ENCODE results near the gene IFTAP.
A peak's percentile ranks its signal among the peaks of the same experiment; 100 is the strongest.
"Not testable (repeated sequence)": the region's sequence is repeated elsewhere in the genome, so short reads cannot be mapped to it uniquely, and the experiment has no call there.

IFTAP gene, protein sequence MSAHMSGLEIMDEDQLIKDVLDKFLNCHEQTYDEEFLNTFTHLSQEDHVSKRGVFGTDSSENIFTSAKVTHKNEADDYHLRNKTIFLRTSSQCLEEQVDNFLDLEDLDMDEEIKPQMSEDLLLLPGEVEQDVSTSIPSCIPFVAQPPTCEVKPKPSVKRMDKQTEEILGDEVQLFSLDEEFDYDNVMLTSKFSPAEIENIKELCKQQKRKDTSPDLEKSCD

DNA sequence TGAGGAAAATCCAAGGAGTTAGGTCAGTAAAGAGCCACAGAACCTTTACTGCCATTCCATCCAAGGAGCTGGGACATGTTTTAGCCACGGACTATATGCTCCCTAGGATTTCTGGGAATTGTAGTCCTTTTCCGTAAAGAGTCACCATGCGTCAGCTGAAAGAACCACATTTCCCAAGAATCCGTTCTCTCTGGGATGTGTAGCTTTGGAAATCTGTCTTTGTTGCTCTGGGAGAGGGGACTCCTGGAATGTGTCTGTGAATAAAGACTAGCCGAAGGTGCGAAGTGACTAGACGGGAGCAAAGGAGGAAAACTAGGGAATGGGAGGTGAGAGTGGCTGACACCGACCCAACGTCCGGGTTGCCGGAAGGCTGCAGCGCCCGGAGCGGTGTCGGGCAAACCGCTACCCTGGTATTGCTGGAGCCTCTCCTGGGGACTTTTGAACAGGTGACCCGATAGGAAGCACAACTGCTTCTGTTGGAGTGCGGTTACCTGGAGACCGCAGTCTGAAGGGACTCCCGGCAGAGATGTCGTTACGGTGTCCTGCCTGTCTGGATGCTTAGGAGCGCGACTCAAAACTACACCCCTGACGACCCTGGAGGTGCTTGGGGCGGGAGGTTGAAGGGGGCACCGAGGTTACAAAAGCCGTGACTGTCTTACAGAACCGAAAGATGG lies at the start of gene IFTAP:
Gene IFTAP, plus strand, starts transcription at position 187 of the 674 bp plus-strand sequence. CDS start 15,602 bp downstream, outside the sequence.
- DNase-seq: peak; percentile 68

DNA sequence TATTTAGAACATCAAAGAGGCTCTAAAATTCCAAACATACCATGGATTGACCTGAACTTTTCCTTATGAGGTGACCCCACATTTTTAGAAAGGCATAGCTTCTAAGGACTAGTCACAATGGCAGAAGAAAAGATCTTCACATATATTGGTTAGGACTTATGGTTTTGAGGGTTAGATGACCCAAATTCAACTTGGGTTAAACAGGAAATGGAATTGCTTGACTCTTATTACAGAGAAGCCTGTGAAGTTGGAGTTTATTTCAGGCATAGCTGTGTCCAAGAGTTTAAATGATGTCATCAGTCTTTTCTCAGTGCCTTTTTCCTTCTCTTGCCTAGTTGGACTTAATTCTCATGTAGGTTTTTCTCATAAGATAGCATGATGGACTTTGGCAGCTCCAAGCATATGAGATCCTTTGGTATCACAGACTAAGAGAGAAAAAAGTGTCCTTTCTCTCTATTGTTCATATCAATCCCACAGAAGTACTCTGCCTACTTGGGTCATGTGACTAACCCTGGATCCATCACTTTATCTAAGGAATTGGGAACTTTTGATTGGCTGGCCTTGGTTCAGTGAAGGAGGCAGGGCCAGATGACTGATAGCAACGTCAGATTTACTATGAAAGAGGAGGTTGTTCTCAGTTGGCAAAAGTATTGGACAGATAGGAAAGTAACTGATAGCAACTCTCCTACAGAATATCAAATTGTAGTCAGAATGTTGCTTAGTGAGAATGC lies 43.8 kb upstream of the IFTAP start:
- DNase-seq: no peak

DNA sequence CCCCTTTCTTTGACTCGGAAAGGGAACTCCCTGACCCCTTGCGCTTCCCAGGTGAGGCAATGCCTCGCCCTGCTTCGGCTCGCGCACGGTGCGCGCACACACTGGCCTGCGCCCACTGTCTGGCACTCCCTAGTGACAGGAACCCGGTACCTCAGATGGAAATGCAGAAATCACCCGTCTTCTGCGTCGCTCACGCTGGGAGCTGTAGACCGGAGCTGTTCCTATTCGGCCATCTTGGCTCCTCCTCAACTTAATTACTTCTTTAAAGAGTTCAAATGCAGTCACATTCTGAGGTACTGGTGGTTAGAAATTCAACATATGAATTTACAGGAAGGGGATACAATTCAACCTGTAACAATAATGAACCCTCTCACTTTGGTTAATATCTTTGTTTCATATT lies 36.9 kb upstream of the IFTAP start:
- DNase-seq: not testable (repeated sequence)

DNA sequence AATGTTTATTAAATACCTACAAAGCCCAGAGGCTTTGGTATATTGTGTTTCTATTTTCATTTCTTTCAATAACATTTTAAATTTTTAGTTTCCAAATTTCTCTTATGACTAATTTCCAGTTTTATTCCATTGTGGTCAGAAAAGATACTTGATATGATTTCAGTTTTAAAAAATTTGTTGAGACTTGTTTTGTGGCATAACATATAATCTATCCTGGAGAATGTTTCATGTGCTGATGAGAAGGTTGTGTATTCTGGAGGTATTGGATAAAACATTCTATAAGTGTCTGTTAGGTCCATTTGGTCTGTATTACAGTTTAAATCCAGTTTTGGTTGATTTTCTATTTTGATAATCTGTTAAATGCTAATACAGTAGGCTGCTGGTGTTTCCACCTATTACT lies 36.3 kb upstream of the IFTAP start:
- no peak for DNase-seq

DNA sequence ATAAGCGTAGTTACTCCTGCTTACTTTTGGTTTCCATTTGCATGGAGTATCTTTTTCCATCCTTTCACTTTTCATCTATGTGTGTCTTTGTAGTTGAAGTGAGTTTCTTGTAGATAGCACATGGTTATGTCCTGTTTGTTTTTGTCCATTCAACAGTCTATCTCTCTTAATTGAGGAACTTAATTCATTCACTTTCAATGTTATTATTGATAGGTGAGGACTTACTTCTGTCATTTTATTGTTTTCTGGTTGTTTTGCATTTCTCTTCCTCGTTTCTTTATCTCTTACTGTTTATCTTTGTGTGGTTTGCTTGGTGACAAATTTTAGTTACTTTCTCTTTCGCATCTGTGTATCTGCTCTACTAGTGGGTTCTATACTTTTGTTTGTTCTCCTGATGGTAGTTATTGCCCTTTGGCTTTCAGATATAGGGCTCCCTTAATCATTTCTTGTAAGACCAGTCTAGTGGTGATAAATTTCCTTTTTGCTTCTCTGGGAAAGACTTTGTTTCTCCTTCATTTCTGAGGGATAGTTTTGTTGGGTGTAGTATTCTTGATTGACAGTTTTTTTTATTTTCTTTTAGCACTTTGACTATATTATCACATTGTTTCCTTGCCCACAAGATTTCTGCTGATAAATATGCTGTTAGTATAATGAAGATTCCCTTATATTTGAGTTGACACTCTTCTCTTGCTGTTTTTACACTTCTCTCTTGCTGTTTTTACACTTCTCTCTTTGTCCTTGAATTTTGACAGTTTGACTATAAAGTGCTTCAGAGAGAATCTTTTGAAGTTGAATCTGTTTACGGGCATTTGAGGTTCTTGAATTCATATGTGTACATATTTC lies 35.5 kb upstream of the IFTAP start:
- no peak for DNase-seq

DNA sequence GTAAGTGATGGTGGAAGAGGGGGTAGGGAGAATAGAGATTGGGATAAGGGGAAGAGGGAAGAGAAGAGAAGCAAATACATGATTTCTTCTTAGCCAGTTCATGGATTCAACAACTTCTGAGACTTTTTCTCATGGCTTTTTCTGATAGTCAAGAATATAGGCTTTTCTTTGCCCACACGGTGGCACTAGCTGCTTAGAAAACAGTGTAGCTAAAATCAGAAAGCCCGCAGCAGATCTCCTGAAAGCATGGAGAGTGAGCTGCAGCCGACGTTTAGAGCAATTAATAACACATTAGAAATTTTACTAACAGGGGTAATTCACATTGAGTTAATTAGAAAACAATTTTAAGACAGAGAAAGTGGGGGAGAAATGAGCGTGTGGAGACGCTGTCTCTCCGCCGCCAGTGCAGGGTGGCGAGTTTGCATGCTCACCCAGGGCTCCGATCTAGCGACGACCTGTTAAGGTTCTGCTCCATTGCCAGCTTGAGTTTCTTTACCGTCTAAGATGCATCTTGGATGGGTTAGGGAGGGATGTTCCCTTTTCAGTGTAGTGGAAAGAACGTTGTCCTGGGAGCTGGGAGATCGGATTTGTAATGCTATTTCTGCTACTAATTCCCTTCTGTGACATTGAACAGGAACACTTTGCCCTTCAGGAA lies 29.8 kb upstream of the IFTAP start:
- peak; percentile 55 for DNase-seq

DNA sequence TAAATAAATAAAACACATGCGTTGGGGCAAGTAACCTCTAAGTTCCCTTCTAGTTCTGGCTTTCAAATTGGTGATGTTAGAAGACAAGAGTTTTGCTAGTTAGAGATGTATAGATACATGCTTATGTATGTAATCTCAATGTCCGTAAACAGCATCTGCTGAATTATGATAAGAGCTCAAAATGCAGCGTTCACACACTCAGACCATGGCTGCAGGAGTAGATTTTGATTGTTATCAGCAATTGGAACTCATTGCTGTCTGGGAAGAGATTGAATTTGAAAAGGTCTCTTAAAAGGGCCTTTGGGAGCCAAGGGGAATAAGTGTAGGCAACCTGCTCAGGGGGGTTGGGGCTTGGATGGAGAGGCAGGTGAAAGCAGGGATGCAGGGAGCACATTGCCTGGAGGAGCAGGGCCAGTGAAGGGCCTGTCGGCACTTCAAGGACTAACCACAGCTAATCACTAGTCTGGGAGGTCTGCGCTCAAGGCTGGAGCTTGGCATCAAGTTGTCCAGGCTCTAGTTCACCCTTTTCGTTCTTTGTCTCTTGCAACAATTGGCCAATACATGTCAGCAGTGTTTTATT lies 29.2 kb upstream of the IFTAP start:
- no peak for DNase-seq

DNA sequence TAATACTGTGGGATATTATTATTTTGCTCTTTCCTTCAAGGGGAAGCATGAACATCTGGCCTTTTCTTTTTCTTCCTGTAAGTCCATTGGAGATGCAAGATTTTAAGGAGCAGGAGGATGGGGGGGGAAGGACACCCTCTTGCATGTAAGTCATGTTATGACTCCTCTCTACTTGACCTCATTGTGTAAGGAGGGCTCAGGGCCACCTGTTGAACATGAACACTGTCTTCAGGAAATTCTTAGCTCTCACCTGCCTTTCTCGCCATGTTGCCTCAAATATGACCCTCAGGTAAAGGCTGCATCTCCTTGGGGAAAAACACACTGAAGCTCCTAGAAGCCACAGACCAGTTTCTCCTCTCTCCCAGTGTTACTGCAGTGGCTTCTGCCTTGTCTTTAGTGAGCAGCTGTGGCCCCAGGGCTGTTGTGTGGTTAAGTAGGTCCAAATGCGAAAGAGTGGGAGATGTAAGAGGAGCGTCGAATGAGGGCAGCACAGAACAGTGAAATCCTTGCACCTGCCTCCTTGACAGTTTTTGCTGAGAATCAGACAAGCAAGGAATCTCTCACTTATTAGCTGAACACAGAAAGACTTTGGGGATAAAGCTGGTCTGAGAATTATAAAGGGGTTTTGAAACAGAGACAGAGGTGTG lies 27.8 kb upstream of the IFTAP start:
- peak; percentile 4 for DNase-seq

DNA sequence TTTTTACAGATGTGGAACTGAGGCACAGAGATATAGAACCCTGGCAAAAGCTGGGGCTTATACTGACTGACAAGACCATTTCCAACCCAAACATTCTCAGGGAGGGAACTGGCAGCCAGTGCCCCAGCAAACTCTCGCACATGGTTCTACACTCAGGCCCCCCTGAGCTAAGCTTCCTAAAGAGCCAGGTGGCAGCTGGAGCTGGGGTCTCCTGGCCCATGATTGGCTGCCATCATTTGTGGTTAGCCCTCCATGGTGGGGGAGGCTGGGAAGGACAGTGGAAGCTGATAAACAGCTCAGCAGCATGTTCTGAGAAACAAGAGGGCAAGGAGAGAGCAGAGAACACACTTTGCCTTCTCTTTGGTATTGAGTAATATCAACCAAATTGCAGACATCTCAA lies 26.6 kb upstream of the IFTAP start, which contains the start of gene RAG1:
Gene RAG1, plus strand, starts transcription at position 314 of the 400 bp plus-strand sequence. CDS start 5,298 bp downstream, outside the sequence.
- DNase-seq: no peak

DNA sequence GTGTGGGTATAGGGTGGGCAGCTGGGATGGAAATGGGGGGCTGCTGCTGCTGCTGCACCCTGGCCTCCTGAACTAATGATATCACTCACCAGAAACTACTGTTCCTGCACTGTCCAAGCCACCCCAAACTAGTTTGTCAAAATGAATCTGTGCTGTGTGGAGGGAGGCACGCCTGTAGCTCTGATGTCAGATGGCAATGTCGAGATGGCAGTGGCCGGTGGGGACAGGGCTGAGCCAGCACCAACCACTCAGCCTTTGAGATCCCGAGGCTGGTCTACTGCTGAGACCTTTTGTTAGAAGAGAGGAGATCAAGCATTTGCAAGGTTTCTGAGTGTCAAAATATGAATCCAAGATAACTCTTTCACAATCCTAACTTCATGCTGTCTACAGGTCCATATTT lies 25.2 kb upstream of the IFTAP start:
- DNase-seq: no peak

DNA sequence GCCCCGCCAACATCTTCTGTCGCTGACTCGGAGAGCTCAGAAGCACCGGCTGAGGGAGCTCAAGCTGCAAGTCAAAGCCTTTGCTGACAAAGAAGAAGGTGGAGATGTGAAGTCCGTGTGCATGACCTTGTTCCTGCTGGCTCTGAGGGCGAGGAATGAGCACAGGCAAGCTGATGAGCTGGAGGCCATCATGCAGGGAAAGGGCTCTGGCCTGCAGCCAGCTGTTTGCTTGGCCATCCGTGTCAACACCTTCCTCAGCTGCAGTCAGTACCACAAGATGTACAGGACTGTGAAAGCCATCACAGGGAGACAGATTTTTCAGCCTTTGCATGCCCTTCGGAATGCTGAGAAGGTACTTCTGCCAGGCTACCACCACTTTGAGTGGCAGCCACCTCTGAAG lies 19.8 kb upstream of the IFTAP start:
- DNase-seq: no peak

DNA sequence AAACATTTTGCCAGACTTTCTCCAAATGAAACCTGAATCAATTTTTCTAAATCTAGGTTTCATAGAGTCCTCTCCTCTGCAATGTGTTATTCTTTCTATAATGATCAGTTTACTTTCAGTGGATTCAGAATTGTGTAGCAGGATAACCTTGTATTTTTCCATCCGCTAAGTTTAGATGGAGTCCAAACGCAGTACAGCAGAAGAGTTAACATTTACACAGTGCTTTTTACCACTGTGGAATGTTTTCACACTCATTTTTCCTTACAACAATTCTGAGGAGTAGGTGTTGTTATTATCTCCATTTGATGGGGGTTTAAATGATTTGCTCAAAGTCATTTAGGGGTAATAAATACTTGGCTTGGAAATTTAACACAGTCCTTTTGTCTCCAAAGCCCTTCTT lies 16.9 kb upstream of the IFTAP start:
- no peak for DNase-seq

DNA sequence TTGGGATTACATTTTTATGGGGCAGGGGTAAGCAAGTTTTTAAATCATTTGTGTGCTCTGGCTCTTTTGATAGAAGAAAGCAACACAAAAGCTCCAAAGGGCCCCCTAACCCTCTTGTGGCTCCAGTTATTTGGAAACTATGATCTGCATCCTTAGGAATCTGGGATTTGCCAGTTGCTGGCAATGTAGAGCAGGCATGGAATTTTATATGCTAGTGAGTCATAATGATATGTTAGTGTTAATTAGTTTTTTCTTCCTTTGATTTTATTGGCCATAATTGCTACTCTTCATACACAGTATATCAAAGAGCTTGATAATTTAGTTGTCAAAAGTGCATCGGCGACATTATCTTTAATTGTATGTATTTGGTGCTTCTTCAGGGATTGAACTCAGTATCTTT lies 16.4 kb upstream of the IFTAP start:
- DNase-seq: no peak

DNA sequence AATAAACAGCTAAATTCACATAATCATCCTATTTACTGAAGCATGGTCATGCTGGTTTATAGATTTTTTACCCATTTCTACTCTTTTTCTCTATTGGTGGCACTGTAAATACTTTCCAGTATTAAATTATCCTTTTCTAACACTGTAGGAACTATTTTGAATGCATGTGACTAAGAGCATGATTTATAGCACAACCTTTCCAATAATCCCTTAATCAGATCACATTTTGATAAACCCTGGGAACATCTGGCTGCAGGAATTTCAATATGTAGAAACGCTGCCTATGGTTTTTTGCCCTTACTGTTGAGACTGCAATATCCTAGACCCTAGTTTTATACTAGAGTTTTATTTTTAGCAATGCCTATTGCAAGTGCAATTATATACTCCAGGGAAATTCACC lies 15.8 kb upstream of the IFTAP start:
- no peak for DNase-seq

DNA sequence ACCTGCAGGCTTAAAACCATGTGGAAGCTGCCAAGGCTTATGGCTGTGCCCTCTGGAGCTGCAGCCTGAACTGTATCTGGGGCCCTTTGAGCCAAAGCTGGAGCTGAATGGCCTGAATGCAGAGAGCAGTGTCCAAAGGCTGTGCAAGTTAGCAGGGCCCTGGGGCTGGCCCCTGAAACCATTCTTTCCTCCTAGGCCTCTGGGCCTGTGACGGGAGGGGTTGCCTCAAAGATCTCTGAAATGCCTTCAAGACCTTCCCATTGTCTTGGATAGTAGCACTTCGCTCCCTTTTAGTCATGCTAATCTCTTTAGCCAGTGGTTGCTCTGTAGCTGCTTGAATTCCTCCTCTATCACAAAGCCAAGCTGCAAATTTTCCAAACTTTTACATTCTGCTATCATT lies 12.8 kb upstream of the IFTAP start:
- DNase-seq: no peak

DNA sequence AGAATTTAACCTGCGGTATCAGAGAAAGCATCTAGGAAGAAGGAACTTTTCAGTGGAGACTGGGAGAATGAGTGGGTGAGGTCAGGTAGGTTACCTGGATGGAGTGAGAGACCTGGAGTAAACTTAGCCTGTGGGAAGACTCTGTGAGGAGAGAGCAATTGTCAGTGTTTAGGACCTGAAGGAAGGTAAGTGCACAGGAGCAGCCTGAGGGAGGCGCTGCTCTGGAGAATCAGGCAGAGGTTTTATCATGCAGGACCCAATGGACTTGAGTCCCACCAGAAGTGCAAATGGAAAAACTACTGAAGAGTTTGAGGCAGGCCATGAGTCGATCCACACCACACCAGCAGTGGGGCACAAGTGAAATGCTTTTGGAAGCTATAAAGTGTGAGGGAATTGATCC lies 10.6 kb upstream of the IFTAP start:
- no peak for DNase-seq

DNA sequence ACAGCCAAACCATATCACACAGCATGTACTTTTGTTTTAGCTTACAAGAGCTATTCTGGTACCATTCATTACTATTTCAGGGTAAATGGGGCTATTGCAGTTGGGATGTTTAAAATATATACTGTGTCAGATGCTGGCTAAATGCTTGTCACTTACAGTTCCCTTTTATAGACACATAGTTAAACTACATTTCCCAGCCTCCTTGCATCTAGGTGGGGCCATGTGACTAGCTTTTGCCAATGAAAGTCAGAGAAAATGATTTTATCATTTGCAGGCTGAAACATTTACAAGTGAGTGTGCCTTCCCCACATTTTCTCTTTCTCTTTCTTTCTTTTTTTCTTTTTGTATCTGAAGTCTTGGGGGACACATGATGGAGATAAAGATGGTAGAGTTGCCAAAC lies 7.8 kb upstream of the IFTAP start:
- no peak for DNase-seq

DNA sequence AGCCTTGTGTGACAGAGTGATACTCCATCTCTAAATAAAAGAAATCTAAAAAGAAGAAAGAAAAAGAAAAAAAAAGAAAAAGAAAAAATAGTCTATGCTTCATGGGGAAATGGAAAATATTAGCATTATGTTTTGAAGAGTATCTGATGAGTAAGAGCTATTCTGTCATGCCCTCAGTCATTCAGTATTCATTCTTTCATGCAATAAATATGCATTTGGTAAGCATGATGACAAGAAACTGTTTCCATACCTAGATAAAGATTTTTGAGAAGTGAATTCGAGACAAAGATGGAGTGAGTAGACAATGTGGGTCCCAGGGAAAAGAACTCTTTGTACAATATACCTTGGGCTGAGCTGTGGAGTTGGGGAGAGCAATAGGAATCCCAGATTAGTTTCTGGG lies 6.2 kb upstream of the IFTAP start:
- DNase-seq: no peak

DNA sequence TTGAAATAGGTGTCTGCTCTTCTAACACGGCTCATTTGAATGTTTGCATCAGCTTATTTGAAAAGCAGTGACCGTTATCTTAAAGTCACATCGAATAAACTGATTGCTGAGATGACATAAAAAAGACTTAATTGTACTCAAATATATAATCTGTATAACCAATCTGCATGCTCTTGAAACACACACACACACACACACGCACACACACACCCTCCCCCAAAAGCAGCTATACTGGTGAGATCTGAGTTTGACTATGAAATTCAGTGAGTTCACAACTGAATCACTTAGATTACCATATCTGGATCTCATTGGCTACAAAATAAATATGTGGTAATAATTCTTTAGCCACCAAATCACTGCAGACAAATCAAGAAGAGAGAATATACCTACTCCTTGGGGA lies 3.8 kb upstream of the IFTAP start:
- no peak for DNase-seq

DNA sequence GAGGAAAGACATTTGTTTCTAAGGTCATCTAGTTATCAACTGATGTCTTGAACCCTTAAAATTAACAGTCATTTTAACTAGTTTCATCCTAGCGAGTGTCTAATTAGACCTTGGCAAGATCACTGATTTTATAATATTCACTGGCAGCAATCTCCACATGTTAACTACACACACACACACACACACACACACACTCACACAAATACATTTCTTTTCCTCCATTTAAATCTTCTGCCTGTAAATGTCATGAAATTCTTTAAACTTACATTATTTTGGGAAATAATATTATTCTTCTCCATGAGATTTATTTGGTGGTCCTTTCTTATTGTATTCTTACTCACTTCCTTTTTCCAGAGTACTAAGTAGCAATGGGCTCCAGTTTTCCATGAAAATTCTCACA lies 2.9 kb upstream of the IFTAP start:
- DNase-seq: no peak

DNA sequence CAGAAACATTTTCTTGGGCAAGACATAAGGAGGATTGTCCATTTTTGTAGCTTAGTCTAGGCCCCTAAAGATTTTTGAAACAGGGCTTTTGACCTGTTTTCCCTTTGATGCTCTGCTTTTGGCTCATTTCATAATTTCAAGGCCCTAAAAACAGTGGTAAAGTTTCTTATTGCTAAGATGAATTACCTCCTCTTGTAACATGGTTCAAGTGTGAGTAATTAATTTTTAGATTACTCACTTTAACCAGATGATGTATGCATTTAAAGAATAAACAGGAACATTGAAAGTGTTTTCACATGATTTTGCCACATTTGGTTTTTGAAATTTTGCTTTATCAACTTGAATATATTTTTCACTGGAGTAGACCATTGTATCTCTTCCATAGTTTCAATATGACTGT lies 2.6 kb downstream of the IFTAP start:
- DNase-seq: no peak

DNA sequence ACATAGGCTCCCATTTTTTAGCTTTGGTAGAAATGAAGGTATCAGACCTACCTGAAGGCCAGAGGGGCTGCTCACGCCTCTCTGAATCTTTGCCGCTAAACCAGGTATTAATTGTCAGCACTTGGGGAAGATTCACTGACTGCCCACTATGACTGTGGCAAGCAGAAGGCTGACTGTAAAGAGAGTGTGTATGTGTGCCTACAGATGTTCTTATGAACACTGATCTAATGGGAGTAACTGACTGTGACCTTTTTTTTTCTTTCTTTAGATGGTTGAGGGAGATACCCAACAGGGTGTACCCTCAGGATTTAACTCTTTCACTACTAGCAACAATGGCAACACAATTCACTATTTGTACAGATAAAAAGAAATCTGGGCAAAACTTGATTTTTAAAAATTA lies 3.7 kb downstream of the IFTAP start, which contains the start of gene RAG2:
Gene RAG2, minus strand, starts transcription at position 186 of the 400 bp plus-strand sequence. CDS start 4,068 bp downstream, outside the sequence.
- DNase-seq: no peak
